NCI-H2196 treated with DMSO at 0.1 percent for 48 hours (cell line): ENCODE data around the gene CTCF.
A peak's percentile ranks its signal among the peaks of the same experiment; 100 is the strongest.

Source experiments
- DNase-seq: peaks from one replicate; lab custom pipeline; 2025; ENCODE audit not compliant: unreplicated experiment; lab: John Stamatoyannopoulos, UW

The CTCF gene

DNA sequence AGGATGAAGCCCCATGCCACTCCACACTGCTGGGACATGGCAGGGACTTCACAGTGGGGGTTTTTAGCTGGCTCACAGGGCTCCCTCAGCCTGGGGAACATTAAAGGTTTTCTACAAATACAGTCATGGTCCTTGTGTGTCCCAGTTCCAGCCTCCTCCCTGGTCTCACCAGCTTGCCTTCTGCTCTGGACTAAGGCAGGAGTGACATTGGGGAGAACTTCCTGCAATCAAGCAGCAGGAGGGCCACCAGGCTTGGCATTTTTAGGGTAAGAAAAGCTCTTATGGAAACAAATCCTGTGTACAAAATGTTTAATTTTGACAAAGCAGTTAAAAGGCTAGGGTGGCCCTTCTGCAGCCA lies 100.3 kb downstream of the CTCF start:
- DNase-seq: no peak

DNA sequence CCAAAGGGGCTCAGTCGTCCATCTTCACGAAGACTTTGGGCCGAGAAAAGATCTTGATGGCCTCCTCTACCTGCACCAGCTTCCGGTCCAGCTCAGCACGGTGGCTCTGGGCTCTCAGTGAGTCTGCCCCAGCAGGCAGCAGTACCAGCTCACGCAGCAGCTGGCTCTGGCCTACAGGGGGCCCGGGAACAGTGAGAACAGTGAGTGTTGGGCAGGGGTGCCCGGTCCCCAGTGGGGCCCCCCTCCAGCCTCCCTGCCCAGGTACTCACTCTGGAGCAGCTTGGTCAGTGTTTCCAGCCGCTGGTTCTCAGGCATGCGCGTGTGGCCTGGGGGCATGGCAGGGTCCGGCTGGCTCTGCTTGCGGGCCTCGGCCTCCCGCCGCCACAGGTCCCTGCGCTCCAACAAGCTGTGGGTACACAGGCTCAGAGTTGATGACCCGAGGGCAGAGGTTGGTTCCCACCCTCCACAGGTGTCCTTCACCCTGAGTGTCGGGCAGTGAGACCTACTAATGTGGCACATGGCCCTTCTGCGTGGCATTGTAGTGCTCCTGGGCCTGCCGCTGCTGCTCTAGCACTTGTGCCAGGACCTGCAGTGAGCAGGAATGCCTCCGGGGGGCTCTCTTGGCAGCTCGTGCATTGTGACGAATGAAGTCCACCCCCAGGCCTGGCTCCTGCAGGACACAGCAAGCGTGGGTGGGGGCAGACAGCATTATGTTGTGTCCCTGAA lies 101.0 kb downstream of the CTCF start:
- no peak for DNase-seq

DNA sequence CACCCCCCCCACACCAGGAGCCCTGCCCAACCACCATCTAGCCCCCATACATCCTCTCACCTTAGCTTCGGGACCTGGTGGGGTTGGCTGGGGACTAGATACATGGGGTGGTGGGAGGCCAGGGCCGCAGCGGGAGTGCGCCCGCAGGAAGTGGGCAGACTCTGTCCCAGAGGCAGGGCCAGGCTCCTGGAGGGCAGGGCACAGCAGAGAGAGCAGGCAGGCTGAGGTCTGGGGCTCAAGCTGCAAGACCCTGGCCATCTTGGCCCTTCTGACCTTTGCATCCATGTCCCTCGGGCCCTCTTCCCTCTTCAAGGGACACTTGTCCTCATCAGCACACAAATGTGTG lies 101.5 kb downstream of the CTCF start:
- no peak for DNase-seq

DNA sequence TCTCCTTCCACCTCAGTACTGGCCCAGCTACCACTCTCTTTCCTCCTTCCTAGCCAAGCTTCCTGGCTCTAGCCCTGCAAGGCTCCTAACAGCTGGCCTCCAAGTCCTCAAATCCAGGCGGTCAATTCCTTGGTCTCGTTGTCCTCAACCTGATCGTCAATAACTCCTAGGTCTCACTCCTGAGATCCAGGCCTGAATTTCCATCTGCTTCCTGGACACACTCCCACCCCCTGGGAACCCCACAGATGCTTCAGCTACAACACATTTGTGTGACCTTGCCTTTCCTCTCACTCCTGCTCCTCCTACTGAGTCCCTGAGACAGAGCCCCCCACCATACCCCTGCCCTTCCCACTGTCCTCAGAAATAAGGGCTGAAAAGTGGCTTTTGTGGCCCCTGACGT lies 101.9 kb downstream of the CTCF start:
- no peak for DNase-seq

DNA sequence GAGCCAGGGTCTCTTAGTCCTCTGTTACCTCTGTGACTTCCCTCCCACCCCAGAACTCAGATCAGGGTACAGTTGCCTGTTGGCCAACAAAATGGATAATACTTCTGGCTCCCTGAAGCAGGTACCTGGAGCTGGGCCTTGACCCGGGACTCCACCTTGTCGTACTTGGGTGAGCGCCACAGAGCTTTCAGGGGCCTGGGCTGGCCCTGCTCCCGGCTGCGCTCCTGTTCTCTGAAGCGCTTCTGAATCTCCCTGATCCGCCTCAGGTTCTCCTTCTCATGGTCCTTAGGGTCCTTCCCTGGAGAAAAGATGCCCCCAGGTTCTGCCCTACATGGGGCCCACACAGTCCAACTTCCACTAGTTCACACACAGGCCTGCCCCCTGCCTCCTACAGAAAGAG lies 102.5 kb downstream of the CTCF start:
- DNase-seq: no peak

DNA sequence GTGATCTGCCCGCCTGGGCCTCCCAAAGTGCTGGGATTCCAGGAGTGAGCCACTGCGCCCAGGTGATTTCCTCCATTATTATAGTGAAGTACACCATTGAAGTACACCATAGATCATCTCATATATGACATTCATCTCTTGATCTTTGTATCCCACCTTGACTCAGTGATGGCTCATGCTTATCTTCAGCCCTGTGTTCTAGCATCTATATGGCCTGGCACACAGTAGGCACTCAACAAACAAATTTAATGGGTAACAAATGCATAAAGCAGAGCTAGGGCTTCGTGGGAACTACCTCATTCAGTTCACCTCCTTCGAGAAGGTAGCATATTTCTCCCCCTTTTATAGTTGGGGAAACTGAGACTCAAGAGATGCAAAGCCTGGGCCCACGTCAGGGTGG lies 103.3 kb downstream of the CTCF start:
- DNase-seq: no peak

DNA sequence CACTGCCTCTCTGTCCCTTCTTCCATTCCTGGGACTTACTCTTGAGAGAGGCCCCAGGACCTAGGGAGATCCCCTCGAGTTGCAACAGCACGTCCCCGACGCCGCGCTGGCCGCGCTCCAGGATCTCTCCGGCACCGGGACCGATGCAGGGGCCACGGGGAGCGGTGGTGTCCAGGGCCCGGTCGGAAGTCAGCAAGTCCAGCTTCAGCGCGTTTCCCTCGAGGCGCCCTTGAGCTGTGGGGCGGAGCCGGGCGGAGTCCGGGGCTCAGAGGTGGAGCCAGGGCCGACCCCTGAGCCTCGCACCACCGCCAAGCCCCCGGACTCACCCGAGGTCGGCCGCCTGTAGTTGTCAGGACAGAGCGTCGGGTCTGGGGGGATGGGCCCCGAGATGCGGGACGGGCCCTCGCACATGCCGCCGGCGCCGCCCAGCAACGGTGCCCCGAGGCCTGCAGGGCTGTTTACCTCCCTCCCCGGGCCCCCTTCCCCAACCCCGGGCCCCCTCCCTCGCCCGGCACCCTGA lies 103.8 kb downstream of the CTCF start:
- no peak for DNase-seq

DNA sequence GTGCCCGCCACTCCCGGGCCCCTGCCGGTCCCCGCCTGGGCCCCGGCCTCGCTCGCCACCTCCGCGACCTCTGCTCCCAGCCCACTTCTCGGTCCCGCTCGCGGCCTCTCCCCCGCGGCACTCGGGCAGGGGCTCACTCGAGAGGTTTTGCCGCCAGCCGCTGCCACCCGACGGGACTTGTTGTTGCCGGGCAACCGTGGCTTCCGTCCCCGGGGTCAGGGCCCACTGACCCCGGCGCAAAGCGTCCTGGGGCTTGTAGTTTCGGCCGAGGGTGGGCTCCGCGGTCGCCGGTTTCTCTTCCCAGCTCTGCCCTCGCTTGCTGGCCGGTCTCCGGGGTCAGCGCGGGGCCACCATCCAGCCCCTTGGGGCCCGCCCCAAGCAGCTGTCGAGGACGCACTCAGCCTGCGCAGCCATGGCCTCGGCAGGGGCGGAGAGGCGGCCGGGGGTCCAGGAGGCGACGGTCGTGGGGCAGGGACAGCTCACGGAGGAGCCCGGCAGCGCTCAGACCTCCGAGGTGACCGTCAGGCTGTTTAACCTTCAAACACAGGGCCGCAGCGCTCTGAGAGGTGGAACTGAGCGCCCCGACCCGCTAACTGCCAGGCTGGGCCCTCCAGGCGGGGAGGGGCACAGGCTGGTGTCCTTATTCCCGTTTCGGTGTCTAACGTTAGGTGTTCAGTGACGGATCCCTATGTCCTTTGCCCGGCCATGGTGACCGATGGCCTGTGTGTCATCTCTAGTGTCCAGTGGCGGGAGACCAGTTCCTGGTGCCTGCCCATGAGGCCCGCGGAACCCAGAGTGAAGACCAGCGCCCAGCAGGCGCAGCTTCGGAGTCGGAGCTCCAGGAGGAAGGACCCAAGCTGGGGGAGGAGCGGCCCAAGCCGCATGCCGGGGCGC lies 104.5 kb downstream of the CTCF start, which contains the start of the genes C16orf86 and ENKD1:
Gene C16orf86 (plus strand): TSS at position 256 of the 894 bp plus-strand sequence. CDS start 157 bp downstream, at position 413.
Gene ENKD1 (minus strand): TSS at position 192 of the 894 bp plus-strand sequence. CDS start 308 bp downstream, outside the sequence.
- peak; percentile 7 for DNase-seq

DNA sequence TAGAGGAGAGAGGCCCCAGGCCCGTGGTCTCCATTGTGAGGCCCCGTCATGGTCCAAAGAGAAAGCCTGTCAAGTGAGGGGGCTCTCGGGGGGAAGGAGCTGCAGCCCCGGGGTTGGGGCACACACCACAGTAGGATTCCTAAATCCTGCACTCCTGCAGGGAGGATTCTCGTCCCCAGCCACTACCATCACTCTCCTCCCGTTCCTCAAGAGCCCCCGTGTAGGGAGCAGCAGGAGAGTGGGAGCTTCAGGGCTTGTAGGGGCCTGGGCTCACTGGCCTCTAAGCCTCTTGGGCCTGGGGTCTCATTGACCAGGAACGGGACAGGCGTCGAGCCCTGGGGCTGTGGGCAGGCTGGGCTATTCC lies 105.1 kb downstream of the CTCF start:
- no peak for DNase-seq

DNA sequence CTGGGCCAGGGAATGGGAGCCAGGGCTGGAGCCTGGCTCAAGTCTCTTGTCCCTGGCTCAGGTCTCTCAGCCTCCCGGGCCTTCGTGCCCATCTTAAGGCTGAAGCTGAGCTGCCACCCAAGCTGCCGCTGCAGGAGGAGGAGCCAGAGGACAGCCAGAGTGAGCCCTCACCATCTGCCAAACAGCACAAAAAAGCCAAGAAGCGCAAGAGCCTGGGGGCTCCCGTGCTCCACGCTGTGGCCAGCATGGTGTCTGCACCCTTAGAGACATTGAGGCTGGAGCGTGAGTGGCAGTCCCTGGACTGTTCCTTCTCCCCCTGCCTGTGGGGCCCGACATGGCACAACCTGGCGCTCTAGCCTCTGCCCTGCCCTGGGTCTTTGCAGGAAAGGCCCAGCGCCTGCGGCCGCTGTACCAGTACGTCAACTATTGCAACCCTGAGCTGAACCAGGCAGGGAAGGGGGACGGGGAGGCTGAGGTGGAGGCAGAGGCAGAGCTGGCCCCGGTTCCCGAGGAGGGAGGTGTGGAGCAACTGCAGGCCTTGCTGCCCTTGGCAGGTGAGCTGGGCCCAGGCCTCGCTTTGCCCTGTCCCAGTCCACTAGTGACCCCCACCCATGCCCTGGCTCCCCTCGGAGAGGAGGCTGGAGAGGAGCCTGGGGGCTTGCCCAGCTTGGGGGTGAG lies 105.6 kb downstream of the CTCF start:
- DNase-seq: no peak

DNA sequence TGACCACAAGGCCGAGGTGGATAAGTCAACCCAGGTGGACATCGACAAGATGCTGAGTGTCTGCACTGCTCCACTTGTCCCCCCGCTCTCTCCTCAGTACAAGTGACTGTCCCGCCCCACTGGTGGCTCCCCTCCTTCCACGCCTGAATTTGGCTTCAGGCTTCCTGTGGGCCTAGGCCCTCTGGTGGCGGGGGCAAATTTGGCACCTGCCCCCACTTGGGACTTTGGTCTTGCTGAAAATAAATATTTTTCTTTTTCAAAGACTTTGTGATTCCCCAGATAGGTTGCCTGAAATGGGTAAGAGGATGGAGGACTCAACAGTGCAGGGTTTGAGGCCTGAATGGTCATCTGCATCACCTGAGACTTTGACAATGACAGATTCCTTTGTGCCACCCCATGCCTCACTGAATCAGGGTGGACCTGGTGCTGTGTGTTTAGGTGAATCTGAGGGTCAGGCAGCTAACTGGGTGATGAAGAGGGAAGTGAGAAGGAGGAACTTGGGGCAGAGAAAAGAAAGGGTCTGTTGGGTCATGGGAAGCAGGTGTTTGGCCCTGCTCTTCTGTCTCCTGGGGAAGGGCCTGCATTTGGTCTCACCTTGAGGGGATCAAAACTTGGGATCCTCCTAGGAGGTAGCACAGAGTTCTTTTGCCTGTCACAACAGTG lies 106.3 kb downstream of the CTCF start:
- DNase-seq: no peak

DNA sequence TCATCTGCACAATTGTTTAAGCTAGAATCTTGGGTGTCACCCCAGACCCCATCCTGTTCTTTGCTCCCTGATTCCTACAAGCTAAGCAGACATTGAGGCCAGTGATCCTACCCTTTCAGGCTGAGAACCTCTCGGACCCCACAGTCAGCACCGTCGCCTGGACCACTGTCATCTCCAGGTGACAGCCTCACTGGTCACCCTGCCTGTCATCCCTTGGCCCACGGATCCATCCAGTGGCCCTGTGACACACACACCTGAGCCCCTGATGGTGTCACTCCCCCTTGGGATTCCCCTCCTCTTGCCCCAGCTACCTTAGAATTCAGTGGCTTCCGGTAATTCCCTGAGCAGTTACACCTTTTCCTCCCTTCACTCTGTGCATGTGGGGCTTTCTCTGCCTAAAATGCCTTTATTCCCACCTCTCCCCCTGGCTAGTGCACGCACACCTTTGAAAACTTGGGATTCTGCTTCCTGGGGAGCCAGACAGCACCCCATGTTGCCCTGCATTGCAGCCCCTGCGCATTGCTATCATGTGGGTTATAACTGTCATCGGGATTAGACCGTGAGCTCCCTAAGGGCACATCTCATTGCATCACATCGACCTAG lies 107.3 kb downstream of the CTCF start:
- DNase-seq: no peak

DNA sequence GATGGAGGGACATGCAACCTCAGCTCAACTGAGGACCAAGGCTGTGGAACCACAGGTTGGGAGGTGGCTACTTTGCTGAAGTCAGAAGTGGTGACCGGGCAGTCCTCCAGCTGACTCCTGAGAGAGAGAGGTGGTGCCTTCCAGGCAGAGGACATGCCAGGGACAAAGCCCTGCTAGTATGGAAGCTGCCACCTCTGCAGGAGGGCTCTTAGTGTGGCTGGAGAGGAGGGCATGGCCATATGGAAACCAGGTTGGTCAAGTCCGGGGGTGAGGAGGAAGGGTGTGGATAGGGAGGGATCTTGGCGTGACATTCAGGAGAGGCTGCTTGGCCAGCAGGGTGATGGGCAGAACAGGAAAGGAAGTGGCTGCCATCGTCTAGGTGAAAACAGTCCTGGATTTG lies 110.0 kb downstream of the CTCF start:
- DNase-seq: peak; percentile 10

DNA sequence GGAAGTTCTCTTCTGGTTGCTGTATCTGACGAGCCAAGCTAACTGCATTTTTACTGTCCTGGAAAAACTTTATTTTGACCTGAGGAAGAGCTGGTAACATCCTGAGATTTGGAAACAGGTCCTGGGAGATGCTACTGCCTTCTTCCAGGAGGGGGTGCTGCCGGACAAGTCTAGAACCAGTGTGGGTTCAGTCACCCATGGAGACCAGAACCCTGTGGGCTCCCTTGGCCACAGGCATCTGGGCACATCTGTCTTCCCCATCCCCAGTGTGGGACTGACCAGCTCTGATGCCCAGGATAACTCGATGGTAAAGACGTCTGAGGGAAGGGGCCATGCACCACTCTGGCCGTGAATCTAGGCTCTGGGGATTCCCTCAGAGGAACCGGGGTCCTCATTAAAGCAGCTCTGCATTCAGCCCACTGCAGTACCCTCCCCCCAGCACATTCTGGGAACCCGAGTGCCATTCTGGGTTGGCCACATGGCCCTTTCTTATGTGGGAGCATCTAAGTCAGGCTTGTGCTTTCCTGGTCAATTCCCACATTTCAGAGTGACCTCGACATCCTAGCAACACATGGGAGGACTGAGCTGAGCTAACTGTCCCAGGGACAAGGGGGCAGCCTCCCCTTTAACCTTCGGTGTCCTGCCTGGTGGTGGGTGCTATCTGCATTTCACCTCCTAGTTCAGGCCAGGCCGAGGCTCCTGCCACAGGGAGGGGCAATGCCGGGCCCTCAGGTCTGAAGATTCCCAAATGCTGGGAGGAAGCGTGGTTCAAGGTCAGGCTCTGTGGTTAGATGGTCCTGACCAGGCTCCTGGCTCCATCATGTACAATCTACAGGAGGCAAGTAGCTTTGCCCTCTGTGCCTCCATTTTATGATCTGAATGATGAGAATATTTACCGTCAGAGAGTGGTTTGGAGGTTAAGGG lies 110.7 kb downstream of the CTCF start:
- DNase-seq: no peak

DNA sequence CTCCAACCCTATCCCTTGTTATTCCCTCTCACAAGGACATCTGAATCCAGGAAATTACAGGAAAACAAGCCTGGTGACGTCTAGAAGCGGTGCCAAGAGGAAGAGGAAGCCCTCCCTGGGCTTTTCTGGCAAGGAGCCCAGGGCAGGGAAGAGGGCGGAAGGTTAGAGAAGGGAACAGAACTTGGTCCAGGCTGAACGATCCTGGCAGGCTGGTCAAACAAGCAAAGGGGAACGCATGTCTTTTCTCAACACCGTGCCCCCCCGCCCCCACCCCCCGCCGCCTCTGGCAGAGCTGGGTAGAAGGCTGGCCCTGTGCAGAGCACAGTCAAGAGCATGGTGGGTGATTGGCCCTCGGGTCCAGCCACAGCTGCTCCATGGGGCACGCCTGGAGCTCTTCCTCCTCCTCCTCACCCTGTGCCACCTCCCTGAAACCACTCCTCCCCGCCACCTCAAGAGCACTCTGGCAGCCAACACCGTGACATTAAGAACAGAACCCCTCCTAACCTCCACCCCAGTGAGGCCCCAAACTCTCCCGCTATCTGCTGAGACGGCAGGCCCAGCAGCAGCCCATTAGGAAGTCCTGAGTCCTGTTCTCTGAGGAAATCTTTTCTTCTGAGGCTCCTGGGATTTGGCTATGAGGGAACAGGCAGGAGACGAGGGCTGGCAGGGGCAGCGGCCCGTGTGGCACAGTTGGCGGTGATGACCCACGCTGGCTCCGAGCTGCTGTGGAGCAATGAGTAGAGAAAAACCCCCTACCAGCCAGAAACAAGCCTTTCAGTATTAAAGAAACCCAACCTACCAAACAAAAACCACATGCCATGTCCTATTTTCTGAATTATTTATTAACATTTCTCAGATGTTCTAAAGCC lies 111.6 kb downstream of the CTCF start:
- DNase-seq: peak; percentile 8

DNA sequence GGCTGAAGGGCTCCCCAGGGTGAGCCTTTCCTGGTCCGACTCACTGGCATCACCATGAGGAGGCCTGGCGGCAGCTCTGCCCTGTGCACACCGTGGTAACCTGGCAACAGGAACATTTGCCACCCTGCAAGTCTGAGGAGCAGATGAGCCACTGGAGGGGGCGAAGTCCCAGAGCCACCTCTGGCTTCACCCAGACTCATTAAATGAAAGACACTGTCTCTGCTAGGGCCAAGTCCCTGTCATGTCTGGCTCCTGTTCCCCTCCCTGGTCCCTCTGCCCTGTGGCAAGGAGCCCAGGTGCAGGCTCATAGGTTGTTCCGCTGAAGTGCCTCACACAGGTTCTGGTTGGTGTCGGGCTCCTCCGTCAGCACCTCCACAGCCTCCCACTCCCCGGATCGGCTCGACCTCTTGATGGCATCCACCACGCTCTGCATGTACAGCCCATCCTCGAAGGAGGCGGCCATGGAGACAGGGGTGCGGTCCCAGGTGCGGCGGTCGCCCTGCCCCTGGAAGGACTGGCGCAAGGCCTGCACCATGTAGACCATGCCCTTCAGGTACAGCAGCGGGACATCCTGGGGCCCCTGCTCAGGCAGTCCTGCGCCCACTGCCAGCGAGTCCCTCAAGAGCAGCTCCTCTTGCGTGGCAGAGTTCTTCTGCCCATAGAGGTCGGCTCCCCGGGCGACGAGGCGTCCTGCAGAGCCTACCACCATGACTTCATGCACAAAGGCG lies 112.7 kb downstream of the CTCF start:
- DNase-seq: no peak

DNA sequence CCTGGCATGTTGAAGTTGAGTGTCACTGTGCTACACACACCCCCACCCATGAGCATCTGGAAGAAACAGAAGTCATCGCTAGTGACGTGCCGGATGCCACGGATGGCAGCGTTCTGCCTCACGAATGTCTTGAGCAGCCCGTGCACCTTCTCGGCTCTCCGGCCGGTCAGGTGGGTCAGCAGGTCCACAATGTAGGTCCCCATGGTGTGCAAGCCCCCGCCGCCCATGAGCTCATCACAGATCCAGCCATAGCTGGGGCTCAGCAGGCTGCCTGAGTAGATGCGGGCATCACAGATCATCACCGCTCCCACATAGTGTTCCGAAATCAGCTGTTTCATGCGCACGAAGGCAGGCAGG lies 113.2 kb downstream of the CTCF start:
- no peak for DNase-seq

DNA sequence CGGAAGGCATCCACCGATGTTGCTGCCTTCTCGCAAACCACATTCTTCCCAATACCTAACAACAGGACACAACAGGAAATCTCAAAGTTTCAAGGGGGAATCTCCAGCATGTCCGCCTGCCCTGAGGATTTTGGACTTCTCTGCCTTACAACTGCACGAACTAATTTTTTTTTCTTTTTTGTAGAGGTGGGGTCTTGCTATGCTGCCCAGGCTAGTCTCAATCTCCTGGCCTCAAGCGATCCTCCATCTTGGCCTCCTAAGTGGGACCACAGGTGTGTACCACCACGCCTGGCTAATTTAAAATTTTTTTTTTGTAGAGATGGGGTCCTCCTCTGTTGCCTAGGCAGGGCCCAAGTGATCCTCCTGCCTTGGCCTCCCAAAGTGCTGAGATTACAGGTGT lies 113.7 kb downstream of the CTCF start:
- DNase-seq: no peak
